ENCODE data around the gene SRCAP.

The SRCAP gene

GRCh38 chr16:30706046-30706445 lies 7.1 kb downstream of the SRCAP start:
- no peak overlapping the region for H3K9ac ChIP-seq (ENCODE audit: low read length)
- no peak for TF ChIP-seq EZH2 (IDR thresholded peaks at IDR 0.05; ENCODE audit: borderline replicate concordance, low read length)
- TF ChIP-seq, protein P1, sequence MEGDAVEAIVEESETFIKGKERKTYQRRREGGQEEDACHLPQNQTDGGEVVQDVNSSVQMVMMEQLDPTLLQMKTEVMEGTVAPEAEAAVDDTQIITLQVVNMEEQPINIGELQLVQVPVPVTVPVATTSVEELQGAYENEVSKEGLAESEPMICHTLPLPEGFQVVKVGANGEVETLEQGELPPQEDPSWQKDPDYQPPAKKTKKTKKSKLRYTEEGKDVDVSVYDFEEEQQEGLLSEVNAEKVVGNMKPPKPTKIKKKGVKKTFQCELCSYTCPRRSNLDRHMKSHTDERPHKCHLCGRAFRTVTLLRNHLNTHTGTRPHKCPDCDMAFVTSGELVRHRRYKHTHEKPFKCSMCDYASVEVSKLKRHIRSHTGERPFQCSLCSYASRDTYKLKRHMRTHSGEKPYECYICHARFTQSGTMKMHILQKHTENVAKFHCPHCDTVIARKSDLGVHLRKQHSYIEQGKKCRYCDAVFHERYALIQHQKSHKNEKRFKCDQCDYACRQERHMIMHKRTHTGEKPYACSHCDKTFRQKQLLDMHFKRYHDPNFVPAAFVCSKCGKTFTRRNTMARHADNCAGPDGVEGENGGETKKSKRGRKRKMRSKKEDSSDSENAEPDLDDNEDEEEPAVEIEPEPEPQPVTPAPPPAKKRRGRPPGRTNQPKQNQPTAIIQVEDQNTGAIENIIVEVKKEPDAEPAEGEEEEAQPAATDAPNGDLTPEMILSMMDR (IDR thresholded peaks at IDR 0.05; ENCODE audit: low read length) = no peak
- no peaks in the 10 kb centered on the region for H4K20me1 ChIP-seq (ENCODE audit: insufficient read depth, low read length)
- no peaks in the 10 kb centered on the region for H3K27me3 ChIP-seq (ENCODE audit: insufficient read depth, low read length)
- no peaks in the 10 kb centered on the region for H3K4me1 ChIP-seq (ENCODE audit: insufficient read depth, low read length, severe bottlenecking)
- H2AFZ ChIP-seq (ENCODE audit: low read length) = no peak overlapping the region
- H3K36me3 ChIP-seq (ENCODE audit: insufficient read depth, low read length) = peaks cover 88% of the 10 kb centered on the region
- H3K79me2 ChIP-seq (ENCODE audit: insufficient read depth, low read length) = peaks cover 2% of the 10 kb centered on the region
- no peaks in the 10 kb centered on the region for H3F3A ChIP-seq (ENCODE audit: insufficient read depth, low read length)
- no peaks in the 10 kb centered on the region for H3K9me3 ChIP-seq (ENCODE audit: low read length)
- H3K4me2 ChIP-seq (ENCODE audit: low read length) = no peak overlapping the region
- H3K9me2 ChIP-seq (ENCODE audit: low read depth, low read length) = no peaks in the 10 kb centered on the region
- H3K4me3 ChIP-seq (ENCODE audit: low read depth, low read length, poor library complexity, severe bottlenecking) = no peak overlapping the region
- H3K27ac ChIP-seq (ENCODE audit: low read depth, low read length, poor library complexity, severe bottlenecking) = no peak overlapping the region

DNA sequence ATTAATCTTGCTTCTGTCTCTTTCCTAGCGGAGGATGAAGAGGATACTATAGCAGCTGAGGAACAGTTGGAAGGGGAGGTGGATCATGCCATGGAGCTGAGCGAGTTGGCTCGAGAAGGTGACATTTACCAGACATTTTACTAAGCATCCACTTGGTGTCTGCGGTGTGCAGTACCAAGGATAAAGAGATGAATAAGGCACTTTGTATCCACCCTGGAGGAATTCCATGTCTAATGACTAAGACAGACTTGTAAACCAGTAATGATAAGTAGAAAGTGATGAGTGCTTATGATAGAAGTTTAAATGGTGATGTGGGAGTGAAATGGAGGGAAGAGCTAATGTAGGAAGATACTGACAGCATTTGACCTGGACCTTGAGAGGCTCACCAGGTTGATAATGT lies 12.0 kb downstream of the SRCAP start:
- H4K20me1 ChIP-seq (ENCODE audit: insufficient read depth, low read length) = no peaks in the 10 kb centered on the region
- H3K4me3 ChIP-seq (ENCODE audit: low read depth, low read length, poor library complexity, severe bottlenecking) = no peak overlapping the region
- H3K4me1 ChIP-seq (ENCODE audit: insufficient read depth, low read length, severe bottlenecking) = no peaks in the 10 kb centered on the region
- no peak overlapping the region for H3K27ac ChIP-seq (ENCODE audit: low read depth, low read length, poor library complexity, severe bottlenecking)
- H3K4me2 ChIP-seq (ENCODE audit: low read length) = no peak overlapping the region
- no peak overlapping the region for H3K9ac ChIP-seq (ENCODE audit: low read length)
- no peaks in the 10 kb centered on the region for H3F3A ChIP-seq (ENCODE audit: insufficient read depth, low read length)
- TF ChIP-seq, protein P1 (IDR thresholded peaks at IDR 0.05; ENCODE audit: low read length) = no peak
- TF ChIP-seq EZH2 (IDR thresholded peaks at IDR 0.05; ENCODE audit: borderline replicate concordance, low read length) = no peak
- no peaks in the 10 kb centered on the region for H3K27me3 ChIP-seq (ENCODE audit: insufficient read depth, low read length)
- no peak overlapping the region for H2AFZ ChIP-seq (ENCODE audit: low read length)
- H3K9me3 ChIP-seq (ENCODE audit: low read length) = no peaks in the 10 kb centered on the region
- H3K36me3 ChIP-seq (ENCODE audit: insufficient read depth, low read length) = peaks cover 98% of the 10 kb centered on the region
- H3K9me2 ChIP-seq (ENCODE audit: low read depth, low read length) = no peaks in the 10 kb centered on the region
- no peaks in the 10 kb centered on the region for H3K79me2 ChIP-seq (ENCODE audit: insufficient read depth, low read length)

GRCh38 chr16:30711712-30712111 lies 12.7 kb downstream of the SRCAP start:
- Histone ChIP-seq H3K4me2 (ENCODE audit: low read length) (no peak overlapping the region), H2AFZ (ENCODE audit: low read length) (no peak overlapping the region), H3K27ac (ENCODE audit: low read depth, low read length, poor library complexity, severe bottlenecking) (no peak overlapping the region), H3K9me2 (ENCODE audit: low read depth, low read length) (no peaks in the 10 kb centered on the region), H4K20me1 (ENCODE audit: insufficient read depth, low read length) (no peaks in the 10 kb centered on the region), H3K36me3 (ENCODE audit: insufficient read depth, low read length) (peaks cover 98% of the 10 kb centered on the region), H3F3A (ENCODE audit: insufficient read depth, low read length) (no peaks in the 10 kb centered on the region), H3K79me2 (ENCODE audit: insufficient read depth, low read length) (no peaks in the 10 kb centered on the region), H3K9me3 (ENCODE audit: low read length) (no peaks in the 10 kb centered on the region), H3K4me3 (ENCODE audit: low read depth, low read length, poor library complexity, severe bottlenecking) (no peak overlapping the region), H3K9ac (ENCODE audit: low read length) (no peak overlapping the region), H3K4me1 (ENCODE audit: insufficient read depth, low read length, severe bottlenecking) (no peaks in the 10 kb centered on the region), H3K27me3 (ENCODE audit: insufficient read depth, low read length) (no peaks in the 10 kb centered on the region)
- TF ChIP-seq, protein P1 (IDR thresholded peaks at IDR 0.05; ENCODE audit: low read length) = no peak
- no peak for TF ChIP-seq EZH2 (IDR thresholded peaks at IDR 0.05; ENCODE audit: borderline replicate concordance, low read length)

All from OCI-LY1 (cell line).